ENCODE data around the gene SLMAP. TPM values are rescaled to one million over a fixed set of nuclear protein-coding genes. Genes with fewer than 3 reads are reported as not detected.

Gene SLMAP
- total and polyA plus RNA-seq, 2 of the 4 experiments (the other 2 are of a cell fraction) = 15.5 to 26.5 TPM

DNA sequence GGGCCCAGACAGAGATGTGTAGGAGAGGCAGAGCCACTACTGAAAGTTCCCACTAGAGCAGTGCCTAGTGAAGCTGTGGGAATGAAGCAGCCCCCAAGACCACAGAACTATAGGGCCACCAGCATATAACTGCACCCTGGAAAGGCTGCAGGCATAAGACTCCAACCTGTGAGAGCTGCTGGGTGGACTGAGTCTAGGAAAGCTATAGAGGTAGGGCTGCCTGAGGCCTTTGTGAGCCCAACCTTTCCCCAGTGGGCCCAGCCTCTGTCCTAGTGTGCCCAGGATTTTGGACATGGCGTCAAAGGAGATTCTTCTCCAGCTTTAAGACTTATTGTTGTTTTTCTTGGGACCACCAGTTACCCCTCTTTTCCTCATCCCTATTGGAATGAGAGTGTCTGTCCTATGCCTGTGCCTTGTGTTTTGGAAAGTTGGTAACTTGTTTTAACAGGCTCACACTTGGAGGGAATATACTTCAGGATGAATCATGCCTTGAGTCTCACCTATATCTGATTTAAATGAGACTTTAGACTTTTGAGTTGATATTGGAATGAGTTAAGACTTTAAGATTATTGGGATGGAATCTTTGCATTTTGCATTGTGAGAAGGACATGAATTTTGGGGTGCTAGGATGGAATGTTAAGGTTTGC, 28.1 kb downstream of the SLMAP start:
- no peak overlapping the region for H3K4ac ChIP-seq (ENCODE audit: low read depth, low read length)
- no peak overlapping the region for H3K4me2 ChIP-seq (ENCODE audit: low read depth, low read length)
- ChIA-PET CTCF (no interaction called here), POLR2A (ENCODE audit: unreplicated experiment) (no interaction called here)
- no peak for DNase-seq
- H2AFZ ChIP-seq (replicated peaks; ENCODE audit: low read length, poor library complexity) = no peak overlapping the region
- H2AK9ac ChIP-seq (replicated peaks; ENCODE audit: low read depth, low read length, poor library complexity) = no peak overlapping the region
- H4K8ac ChIP-seq (ENCODE audit: low read depth in 2 of 2, low read length in 2 of 2) = no peak overlapping the region
- no peak overlapping the region for H2BK20ac ChIP-seq (ENCODE audit: low read depth, low read length)
- H3K4me1 ChIP-seq (ENCODE audit: control insufficient read depth, insufficient read depth, low read length) = peaks cover 5% of the 10 kb centered on the region; the same call in 1 of the 2 replicates
- intact Hi-C loops (cut with micrococcal nuclease) (no loop called here), dilution Hi-C loops (cut with HindIII; ENCODE audit: low sequenced_read_pairs, unreplicated experiment) (no loop called here), in situ Hi-C loops (cut with MboI; ENCODE audit: low sequenced_read_pairs) (no loop called here)
- no peak overlapping the region for H4K91ac ChIP-seq (ENCODE audit: insufficient read depth, low read depth, low read length)
- no CpG with 5 or more reads among the region's 1 CpG for whole genome bisulfite sequencing, 2 experiments (ENCODE audit: extremely low coverage in 2 of 2, insufficient read length in 1 of 2)
- no peak overlapping the region for H3K4me3 ChIP-seq (ENCODE audit: insufficient read depth, low read depth, low read length)
- H3K14ac ChIP-seq (replicated peaks; ENCODE audit: low read depth, low read length) = no peak overlapping the region; the same call in 1 of the 2 replicates
- no peak overlapping the region for H3K23ac ChIP-seq (ENCODE audit: low read depth, low read length)
- no peak for ATAC-seq (ENCODE audit: low read depth)
- peaks cover 6% of the 10 kb centered on the region; the same call in 1 of the 2 replicates for H3K9me1 ChIP-seq (ENCODE audit: insufficient read depth, low read length)
- no peaks in the 10 kb centered on the region for H3K9me3 ChIP-seq (ENCODE audit: control insufficient read depth, insufficient read depth, low read length)
- no peaks in the 10 kb centered on the region for H3K36me3 ChIP-seq (ENCODE audit: control insufficient read depth, insufficient read depth, low read length)
- H4K20me1 ChIP-seq (ENCODE audit: insufficient read depth, low read length) = peaks cover 44% of the 10 kb centered on the region
- H3K9ac ChIP-seq (ENCODE audit: low read depth, low read length) = no peak overlapping the region
- TF ChIP-seq MAFK (IDR thresholded peaks at IDR 0.05; ENCODE audit: low read depth, low read length) (no peak), FOS (IDR thresholded peaks at IDR 0.05; ENCODE audit: low read depth, low read length) (no peak), SMC3 (IDR thresholded peaks at IDR 0.05; ENCODE audit: low read depth, low read length) (no peak), NFE2L2 (IDR thresholded peaks at IDR 0.05; ENCODE audit: low read depth, low read length) (no peak), CHD1 (IDR thresholded peaks at IDR 0.05; ENCODE audit: low read depth, low read length) (no peak), MXI1 (IDR thresholded peaks at IDR 0.05; ENCODE audit: borderline replicate concordance, low read depth, low read length) (no peak), MAZ (IDR thresholded peaks at IDR 0.05; ENCODE audit: borderline replicate concordance, low read depth, low read length) (no peak), POLR2A (IDR thresholded peaks at IDR 0.05; ENCODE audit: low read depth, low read length) (no peak), BHLHE40 (IDR thresholded peaks at IDR 0.05; ENCODE audit: low read depth, low read length) (no peak)
- TF ChIP-seq, protein P1, sequence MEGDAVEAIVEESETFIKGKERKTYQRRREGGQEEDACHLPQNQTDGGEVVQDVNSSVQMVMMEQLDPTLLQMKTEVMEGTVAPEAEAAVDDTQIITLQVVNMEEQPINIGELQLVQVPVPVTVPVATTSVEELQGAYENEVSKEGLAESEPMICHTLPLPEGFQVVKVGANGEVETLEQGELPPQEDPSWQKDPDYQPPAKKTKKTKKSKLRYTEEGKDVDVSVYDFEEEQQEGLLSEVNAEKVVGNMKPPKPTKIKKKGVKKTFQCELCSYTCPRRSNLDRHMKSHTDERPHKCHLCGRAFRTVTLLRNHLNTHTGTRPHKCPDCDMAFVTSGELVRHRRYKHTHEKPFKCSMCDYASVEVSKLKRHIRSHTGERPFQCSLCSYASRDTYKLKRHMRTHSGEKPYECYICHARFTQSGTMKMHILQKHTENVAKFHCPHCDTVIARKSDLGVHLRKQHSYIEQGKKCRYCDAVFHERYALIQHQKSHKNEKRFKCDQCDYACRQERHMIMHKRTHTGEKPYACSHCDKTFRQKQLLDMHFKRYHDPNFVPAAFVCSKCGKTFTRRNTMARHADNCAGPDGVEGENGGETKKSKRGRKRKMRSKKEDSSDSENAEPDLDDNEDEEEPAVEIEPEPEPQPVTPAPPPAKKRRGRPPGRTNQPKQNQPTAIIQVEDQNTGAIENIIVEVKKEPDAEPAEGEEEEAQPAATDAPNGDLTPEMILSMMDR (conservative IDR thresholded peaks at IDR 0.05; ENCODE audit: low read depth, low read length) = no peak
- TF ChIP-seq, protein P2, sequence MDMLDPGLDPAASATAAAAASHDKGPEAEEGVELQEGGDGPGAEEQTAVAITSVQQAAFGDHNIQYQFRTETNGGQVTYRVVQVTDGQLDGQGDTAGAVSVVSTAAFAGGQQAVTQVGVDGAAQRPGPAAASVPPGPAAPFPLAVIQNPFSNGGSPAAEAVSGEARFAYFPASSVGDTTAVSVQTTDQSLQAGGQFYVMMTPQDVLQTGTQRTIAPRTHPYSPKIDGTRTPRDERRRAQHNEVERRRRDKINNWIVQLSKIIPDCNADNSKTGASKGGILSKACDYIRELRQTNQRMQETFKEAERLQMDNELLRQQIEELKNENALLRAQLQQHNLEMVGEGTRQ (IDR thresholded peaks at IDR 0.05; ENCODE audit: low read depth, low read length) = no peak
- TF ChIP-seq, protein P3, sequence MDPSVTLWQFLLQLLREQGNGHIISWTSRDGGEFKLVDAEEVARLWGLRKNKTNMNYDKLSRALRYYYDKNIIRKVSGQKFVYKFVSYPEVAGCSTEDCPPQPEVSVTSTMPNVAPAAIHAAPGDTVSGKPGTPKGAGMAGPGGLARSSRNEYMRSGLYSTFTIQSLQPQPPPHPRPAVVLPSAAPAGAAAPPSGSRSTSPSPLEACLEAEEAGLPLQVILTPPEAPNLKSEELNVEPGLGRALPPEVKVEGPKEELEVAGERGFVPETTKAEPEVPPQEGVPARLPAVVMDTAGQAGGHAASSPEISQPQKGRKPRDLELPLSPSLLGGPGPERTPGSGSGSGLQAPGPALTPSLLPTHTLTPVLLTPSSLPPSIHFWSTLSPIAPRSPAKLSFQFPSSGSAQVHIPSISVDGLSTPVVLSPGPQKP (IDR thresholded peaks at IDR 0.05; ENCODE audit: borderline replicate concordance, low read depth, low read length) = no peak
- no peak overlapping the region for H2BK15ac ChIP-seq (ENCODE audit: low read depth, low read length)
- BruUV-seq (replicated peaks) = no TSS peak
- no peak overlapping the region for H2AK5ac ChIP-seq (ENCODE audit: low read depth, low read length)
- H3K79me1 ChIP-seq (ENCODE audit: low read depth in 1 of 2, low read length in 2 of 2) = peaks cover 34 to 65% of the 10 kb centered on the region in 2 experiments
- no peak overlapping the region for H2BK5ac ChIP-seq (ENCODE audit: low read depth, low read length, poor library complexity, severe bottlenecking)
- H3K56ac ChIP-seq (ENCODE audit: extremely low read depth, insufficient read depth, low read length) = no peak overlapping the region
- no peaks in the 10 kb centered on the region for H3K27me3 ChIP-seq (ENCODE audit: control insufficient read depth, insufficient read depth, low read length)
- H4K5ac ChIP-seq (ENCODE audit: low read depth, low read length) = no peak overlapping the region
- H2BK120ac ChIP-seq (ENCODE audit: low read depth, low read length) = no peak overlapping the region
- no peak overlapping the region for H3K18ac ChIP-seq (ENCODE audit: low read depth, low read length)
- no peak overlapping the region for H3K27ac ChIP-seq (ENCODE audit: insufficient read depth, low read length)
